Mesodermal cell (in vitro differentiated cells): ENCODE results near the gene RNF121.

Source experiments
- H3K27ac ChIP-seq: 2 replicates; pipeline ENCODE4 v1.7.0; 2013; ENCODE audit warnings: mild to moderate bottlenecking, low read depth, low read length, moderate library complexity; ENCODE audit not compliant: severe bottlenecking
- H3K36me3 ChIP-seq: 2 replicates; pipeline ENCODE4 v1.7.1; 2013; ENCODE audit warnings: mild to moderate bottlenecking, low read length, moderate library complexity; ENCODE audit not compliant: control insufficient read depth, insufficient read depth
- H3K4me1 ChIP-seq: one replicate; pipeline ENCODE4 v1.7.1; 2013; ENCODE audit warnings: mild to moderate bottlenecking, low read length; ENCODE audit not compliant: insufficient read depth, control insufficient read depth, poor library complexity, severe bottlenecking
- H3K4me3 ChIP-seq: 2 replicates; pipeline ENCODE4 v1.7.0; 2013; ENCODE audit warnings: low read length, control low read depth, mild to moderate bottlenecking; ENCODE audit not compliant: insufficient read depth, poor library complexity, severe bottlenecking; ENCODE audit errors: extremely low read depth
- H3K9me3 ChIP-seq: 2 replicates; pipeline ENCODE4 v1.7.1; 2013; ENCODE audit warnings: mild to moderate bottlenecking, low read length, moderate library complexity; ENCODE audit not compliant: control insufficient read depth
- WGBS, 2 experiments: methylation state at CpG; one replicate each; pipeline ENCODE4 v1.1.5; 2013; ENCODE audit warnings: missing lambda C conversion rate in 2 of 2; ENCODE audit not compliant: insufficient coverage in 2 of 2; 5-methylcytosine and 5-hydroxymethylcytosine counted together

The RNF121 gene

GRCh38 chr11:71999362-71999761 lies 70.5 kb downstream of the RNF121 start:
- no peaks in the 10 kb centered on the region for H3K4me1 ChIP-seq
- no peak overlapping the region for H3K4me3 ChIP-seq
- H3K27ac ChIP-seq = peak overlapping the region; percentile 5
- H3K36me3 ChIP-seq = peaks cover 57% of the 10 kb centered on the region
- H3K9me3 ChIP-seq = no peaks in the 10 kb centered on the region
- 92 to 94% methylated on average over 2 of the region's 2 CpGs for WGBS, 2 experiments

DNA sequence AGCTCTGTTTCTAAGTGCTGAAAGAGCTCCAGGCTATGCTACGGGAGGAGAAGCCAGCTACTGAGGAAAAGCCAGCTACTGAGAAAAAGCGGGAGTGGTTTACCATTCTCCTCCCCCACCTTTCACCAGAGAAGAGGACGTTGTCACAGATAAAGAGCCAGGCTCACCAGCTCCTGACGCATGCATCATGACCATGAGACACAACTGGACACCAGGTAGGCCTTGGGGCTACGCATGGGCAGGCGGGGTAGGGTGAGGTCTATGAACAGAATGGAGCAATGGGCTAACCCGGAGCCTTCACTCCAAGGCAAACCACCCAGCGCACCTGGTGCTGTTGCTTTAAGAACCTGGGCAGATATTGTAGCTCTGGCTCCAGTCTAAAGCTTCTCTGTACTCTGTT lies 71.0 kb downstream of the RNF121 start:
- WGBS, 2 experiments = 98% methylated on average over 5 to 6 of the region's 8 CpGs
- peaks cover 61% of the 10 kb centered on the region for H3K36me3 ChIP-seq
- peak overlapping the region; percentile 5 for H3K27ac ChIP-seq

GRCh38 chr11:72000202-72000867 lies 71.5 kb downstream of the RNF121 start:
- H3K36me3 ChIP-seq = peaks cover 66% of the 10 kb centered on the region
- H3K9me3 ChIP-seq = no peaks in the 10 kb centered on the region
- no peaks in the 10 kb centered on the region for H3K4me1 ChIP-seq
- H3K4me3 ChIP-seq = no peak overlapping the region
- WGBS, 2 experiments = 87 to 98% methylated on average over 8 to 9 of the region's 10 CpGs
- no peak overlapping the region for H3K27ac ChIP-seq

More for the DNA sequence above, 71.0 kb downstream of the RNF121 start:
- no peaks in the 10 kb centered on the region for H3K4me1 ChIP-seq
- H3K9me3 ChIP-seq = no peaks in the 10 kb centered on the region
- H3K4me3 ChIP-seq = no peak overlapping the region

GRCh38 chr11:72001285-72001684 lies 72.4 kb downstream of the RNF121 start:
- no peak overlapping the region for H3K4me3 ChIP-seq
- H3K36me3 ChIP-seq = peaks cover 75% of the 10 kb centered on the region
- 93 to 98% methylated on average over 9 to 11 of the region's 11 CpGs for WGBS, 2 experiments
- no peak overlapping the region for H3K27ac ChIP-seq
- no peaks in the 10 kb centered on the region for H3K9me3 ChIP-seq
- H3K4me1 ChIP-seq = no peaks in the 10 kb centered on the region

GRCh38 chr11:72001834-72002591 lies 73.2 kb downstream of the RNF121 start:
- Histone ChIP-seq H3K36me3 (peaks cover 78% of the 10 kb centered on the region), H3K4me3 (no peak overlapping the region), H3K27ac (peak overlapping the region; percentile 41), H3K9me3 (no peaks in the 10 kb centered on the region), H3K4me1 (no peaks in the 10 kb centered on the region)
- WGBS, 2 experiments = 95% methylated on average over 8 to 9 of the region's 10 CpGs

DNA sequence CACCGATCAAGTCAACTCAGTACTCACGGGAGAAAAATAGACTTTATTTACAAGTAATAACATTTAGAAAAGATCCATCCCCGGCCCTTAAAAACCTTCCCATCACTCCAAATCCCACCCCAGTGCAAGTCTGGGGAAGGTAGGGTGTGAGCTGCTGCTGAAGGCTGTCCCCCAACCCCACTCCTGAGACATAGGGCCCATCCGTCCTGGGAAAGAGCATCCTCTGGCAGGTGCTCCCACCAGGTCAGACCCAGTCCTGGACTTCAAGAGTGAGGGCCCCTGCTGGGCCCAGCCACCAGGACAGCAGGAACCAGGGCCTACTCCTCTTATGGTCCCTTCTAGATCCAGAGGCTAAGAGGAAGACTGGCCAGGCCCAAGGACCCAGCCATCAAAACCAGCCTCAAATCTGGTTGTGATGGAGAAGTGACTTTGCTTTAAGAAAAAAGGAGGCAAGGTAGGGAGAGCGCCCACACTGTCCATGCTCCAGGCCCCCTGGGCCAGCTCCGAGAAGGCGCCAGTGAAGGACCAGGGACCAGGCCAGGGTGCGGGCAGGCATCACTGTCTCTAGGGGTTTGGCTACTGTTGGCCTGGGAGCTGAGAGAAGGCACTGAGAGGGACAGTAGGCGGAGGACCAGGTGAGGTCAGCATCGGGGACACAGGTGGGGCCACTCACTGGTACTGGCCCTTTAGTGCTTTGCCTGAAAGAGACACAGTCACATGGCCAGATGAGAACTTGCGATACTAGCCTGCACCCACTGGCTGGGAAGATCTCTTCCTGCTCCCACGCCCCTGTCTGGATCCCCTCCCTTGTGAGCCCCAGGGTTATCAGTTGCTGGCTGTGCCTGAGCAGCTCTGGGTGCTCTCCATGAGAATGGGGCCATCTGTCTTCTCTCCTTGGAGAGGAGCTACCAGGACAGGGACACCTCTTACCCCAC lies 74.3 kb downstream of the RNF121 start:
- Histone ChIP-seq H3K36me3 (peaks cover 89% of the 10 kb centered on the region), H3K27ac (no peak overlapping the region), H3K4me3 (no peak overlapping the region), H3K9me3 (no peaks in the 10 kb centered on the region), H3K4me1 (no peaks in the 10 kb centered on the region)
- 95 to 97% methylated on average over 7 to 9 of the region's 12 CpGs for WGBS, 2 experiments

- no peak overlapping the region for H3K4me3 ChIP-seq
- H3K4me1 ChIP-seq = no peaks in the 10 kb centered on the region
- H3K36me3 ChIP-seq = peaks cover 92% of the 10 kb centered on the region
- 94 to 98% methylated on average over 8 to 18 of the region's 20 CpGs for WGBS, 2 experiments
- H3K27ac ChIP-seq = no peak overlapping the region
- H3K9me3 ChIP-seq = no peaks in the 10 kb centered on the region
Observed at GRCh38 chr11:72003776-72004171, 74.9 kb downstream of the RNF121 start.

DNA sequence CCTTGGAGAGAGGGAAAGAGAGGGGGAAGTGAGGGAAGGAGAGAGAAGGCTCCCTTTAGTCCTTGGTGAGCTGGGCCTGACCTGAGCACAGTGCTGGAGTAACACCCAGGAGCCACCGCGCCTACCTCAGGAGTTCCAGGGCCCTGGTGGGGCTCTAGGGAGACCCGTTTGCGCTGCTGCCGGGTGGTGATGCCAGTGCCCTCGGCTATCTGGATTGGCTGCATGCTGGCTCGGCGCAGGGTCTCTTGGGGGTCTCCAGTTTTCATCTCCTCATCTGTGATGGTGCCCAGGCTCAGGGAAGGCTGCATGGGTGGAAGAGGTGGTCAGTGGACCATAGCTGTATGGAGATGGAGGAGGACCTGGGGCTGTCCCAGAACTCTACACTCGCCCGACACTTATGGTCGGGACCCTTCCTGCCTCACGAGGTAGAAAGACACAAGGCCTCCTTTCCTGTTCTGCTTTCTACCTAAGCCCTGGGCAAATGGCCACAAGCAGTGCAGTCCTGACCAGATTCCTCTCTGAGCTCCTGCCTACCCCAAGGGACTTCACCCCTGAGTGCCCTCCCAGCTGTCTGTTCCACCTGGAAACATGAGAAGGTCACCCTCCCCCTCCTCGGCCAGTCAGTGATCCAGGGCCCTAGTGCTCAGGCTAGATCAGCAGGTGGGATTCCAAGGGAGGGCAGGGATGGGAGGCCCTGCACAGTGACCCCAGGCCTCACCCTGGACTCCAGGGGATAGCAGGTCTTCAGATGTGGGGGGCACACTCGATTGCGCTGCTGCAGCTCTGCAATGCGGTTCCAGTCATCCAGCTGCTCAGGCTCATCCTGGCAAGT lies 75.9 kb downstream of the RNF121 start:
- peaks cover 94% of the 10 kb centered on the region for H3K36me3 ChIP-seq
- 95 to 97% methylated on average over 13 to 14 of the region's 16 CpGs for WGBS, 2 experiments

DNA sequence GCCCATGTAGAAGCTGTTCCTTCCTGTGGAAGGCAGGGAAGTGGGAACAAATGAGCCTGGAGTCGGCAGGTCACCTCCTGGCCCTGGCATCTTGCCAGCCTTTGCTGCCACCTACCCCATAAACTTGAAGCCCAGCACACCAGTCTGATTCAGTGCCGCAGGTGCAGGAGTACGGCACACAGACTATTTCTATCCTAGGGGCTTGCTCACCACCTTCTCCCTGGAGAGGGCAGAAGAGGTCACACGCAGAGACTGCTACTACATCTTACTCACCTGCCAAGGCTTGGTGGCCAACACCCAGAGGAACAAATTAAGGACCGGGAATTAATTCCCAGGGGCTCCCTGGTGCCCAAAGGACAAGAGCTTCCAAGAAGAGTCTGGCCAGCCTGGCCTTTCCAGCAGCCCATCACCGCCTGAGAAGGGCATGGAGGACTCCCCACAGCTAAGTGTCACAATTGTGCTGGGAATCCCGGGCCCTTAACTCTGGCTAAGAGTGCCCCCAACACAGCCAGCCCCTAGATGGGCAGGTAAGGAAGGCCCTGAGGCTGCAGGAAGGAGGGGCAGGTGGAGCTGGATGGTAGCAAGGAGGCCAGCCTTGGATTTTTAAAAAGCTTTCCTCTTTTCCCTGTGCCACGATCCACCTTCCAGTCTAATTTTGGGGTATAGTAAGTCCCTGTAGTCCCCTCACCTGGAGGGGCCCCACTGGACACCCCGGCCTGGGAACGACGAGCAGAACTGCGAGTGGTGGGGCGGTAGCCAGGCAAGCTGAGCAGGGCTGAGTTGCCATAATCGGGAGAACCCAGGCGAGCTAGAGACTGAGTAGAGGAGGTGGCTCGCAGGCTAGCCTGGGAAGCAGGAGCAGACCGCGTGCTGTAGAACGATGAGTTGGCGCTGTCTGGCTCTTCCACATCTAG lies 76.8 kb downstream of the RNF121 start:
- H3K9me3 ChIP-seq = no peaks in the 10 kb centered on the region
- H3K36me3 ChIP-seq = peaks cover 94% of the 10 kb centered on the region
- H3K27ac ChIP-seq = no peak overlapping the region
- H3K4me1 ChIP-seq = no peaks in the 10 kb centered on the region
- no peak overlapping the region for H3K4me3 ChIP-seq
- WGBS, 2 experiments = 95 to 97% methylated on average over 17 to 19 of the region's 20 CpGs

More for the DNA sequence above, 75.9 kb downstream of the RNF121 start:
- H3K4me3 ChIP-seq = no peak overlapping the region
- H3K4me1 ChIP-seq = no peaks in the 10 kb centered on the region
- no peaks in the 10 kb centered on the region for H3K9me3 ChIP-seq
- H3K27ac ChIP-seq = no peak overlapping the region
